Measurements from ENCODE around the gene TM9SF1. TPM values are rescaled to one million over a fixed set of nuclear protein-coding genes. Genes with fewer than 3 reads are reported as not detected.

TM9SF1 gene
- total RNA-seq, 1 experiment from 2014 or later, result 67.8 TPM

- no peak overlapping the region for H3K4me3 Mint-ChIP-seq (ENCODE audit: unreplicated experiment)
- peaks cover 62% of the 10 kb centered on the region for H3K36me3 Mint-ChIP-seq (ENCODE audit: insufficient read depth, unreplicated experiment)
- intact Hi-C loops (cut with micrococcal nuclease), result no loop called here
- H3K27ac Mint-ChIP-seq (ENCODE audit: low read depth, unreplicated experiment), result no peak overlapping the region
- DNase-seq (ENCODE audit: unreplicated experiment), result no peak
- no peaks in the 10 kb centered on the region for H3K27me3 Mint-ChIP-seq (ENCODE audit: insufficient read depth, unreplicated experiment)
- H3K9me3 Mint-ChIP-seq (ENCODE audit: unreplicated experiment), result no peaks in the 10 kb centered on the region
- no TSS peak for BruUV-seq (replicated peaks)
- ChIA-PET CTCF (interaction anchor here (0.6 to 17.7 kb wide), 9 partner anchors 9 to 198 kb away, joined by 3 to 457 read pairs (median 5); partner anchors contain the start of genes CIDEB, DHRS1, LTB4R2 and NOP9), POLR2A (interaction anchor here (0.7 to 3.1 kb wide), 15 partner anchors 10 to 145 kb away, joined by 3 to 11 read pairs (median 4); partner anchors contain the start of genes CHMP4A, CIDEB, DHRS1 and NOP9)
- H3K4me1 Mint-ChIP-seq (ENCODE audit: insufficient read depth, unreplicated experiment), result peaks cover 42% of the 10 kb centered on the region
- no peak for TF ChIP-seq CTCF (IDR thresholded peaks at IDR 0.05; ENCODE audit: unreplicated experiment)
These were observed 42.3 kb upstream of the TM9SF1 start for GRCh38 chr14:24237463-24237955.

- no peak for DNase-seq (ENCODE audit: unreplicated experiment)
- Mint-ChIP-seq H3K27ac (ENCODE audit: low read depth, unreplicated experiment) (no peak overlapping the region), H3K36me3 (ENCODE audit: insufficient read depth, unreplicated experiment) (peaks cover 56% of the 10 kb centered on the region), H3K9me3 (ENCODE audit: unreplicated experiment) (no peaks in the 10 kb centered on the region), H3K4me3 (ENCODE audit: unreplicated experiment) (no peak overlapping the region), H3K27me3 (ENCODE audit: insufficient read depth, unreplicated experiment) (no peaks in the 10 kb centered on the region), H3K4me1 (ENCODE audit: insufficient read depth, unreplicated experiment) (peaks cover 42% of the 10 kb centered on the region)
- ChIA-PET POLR2A (interaction anchor here (1.0 to 3.1 kb wide), 10 partner anchors 9 to 63 kb away, joined by 3 to 11 read pairs (median 4); partner anchors contain the start of genes DHRS1, NOP9, RABGGTA and TGM1), CTCF (interaction anchor here (0.7 to 17.7 kb wide), 6 partner anchors 21 to 199 kb away, joined by 3 to 457 read pairs (median 34); partner anchors contain the start of genes CIDEB, DHRS1, LTB4R2 and NOP9)
- TF ChIP-seq CTCF (IDR thresholded peaks at IDR 0.05; ENCODE audit: unreplicated experiment), result no peak
- intact Hi-C loops (cut with micrococcal nuclease), result no loop called here
- BruUV-seq (replicated peaks), result no TSS peak
These were observed 41.6 kb upstream of the TM9SF1 start for GRCh38 chr14:24236689-24237462.

- ChIA-PET CTCF (interaction anchor here (1.1 to 17.7 kb wide), 6 partner anchors 22 to 200 kb away, joined by 4 to 457 read pairs (median 35); partner anchors contain the start of genes CIDEB, DHRS1, LTB4R2 and NOP9), POLR2A (interaction anchor here (0.9 to 2.1 kb wide), 10 partner anchors 7 to 63 kb away, joined by 3 to 9 read pairs (median 4); partner anchors contain the start of genes CHMP4A, TINF2 and TM9SF1)
- H3K27ac Mint-ChIP-seq (ENCODE audit: low read depth, unreplicated experiment), result no peak overlapping the region
- peaks cover 42% of the 10 kb centered on the region for H3K4me1 Mint-ChIP-seq (ENCODE audit: insufficient read depth, unreplicated experiment)
- no TSS peak for BruUV-seq (replicated peaks)
- H3K27me3 Mint-ChIP-seq (ENCODE audit: insufficient read depth, unreplicated experiment), result no peaks in the 10 kb centered on the region
- no peak for DNase-seq (ENCODE audit: unreplicated experiment)
- no peak overlapping the region for H3K4me3 Mint-ChIP-seq (ENCODE audit: unreplicated experiment)
- intact Hi-C loops (cut with micrococcal nuclease), result no loop called here
- H3K9me3 Mint-ChIP-seq (ENCODE audit: unreplicated experiment), result no peaks in the 10 kb centered on the region
- no peak for TF ChIP-seq CTCF (IDR thresholded peaks at IDR 0.05; ENCODE audit: unreplicated experiment)
- H3K36me3 Mint-ChIP-seq (ENCODE audit: insufficient read depth, unreplicated experiment), result peaks cover 58% of the 10 kb centered on the region
These were observed 40.8 kb upstream of the TM9SF1 start for GRCh38 chr14:24235804-24236688.

All from MCF 10A (cell line).